ENCODE data around the gene MTSS2.

The MTSS2 gene

GRCh38 chr16:70712942-70713341 is 27.1 kb upstream of the MTSS2 start:
- no peaks in the 10 kb centered on the region for H3K36me3 ChIP-seq (ENCODE audit: control insufficient read depth, insufficient read depth, low read length)
- no peaks in the 10 kb centered on the region for H3K79me2 ChIP-seq (ENCODE audit: control insufficient read depth, insufficient read depth, low read length)
- H4K5ac ChIP-seq (ENCODE audit: low read length) = no peak overlapping the region
- no peak overlapping the region for H2BK5ac ChIP-seq (ENCODE audit: low read length)
- no peak overlapping the region for H2AK5ac ChIP-seq (ENCODE audit: low read length)
- no peak overlapping the region for H4K8ac ChIP-seq (ENCODE audit: low read depth, low read length)
- no peak overlapping the region for H3K4me2 ChIP-seq (ENCODE audit: low read length)
- no peak overlapping the region for H3K9ac ChIP-seq (ENCODE audit: low read length)
- no peak overlapping the region for H2BK120ac ChIP-seq (ENCODE audit: low read depth, low read length)
- no peaks in the 10 kb centered on the region for H3K27me3 ChIP-seq (ENCODE audit: insufficient read depth, low read length, poor library complexity)
- no peak overlapping the region for H3K27ac ChIP-seq (ENCODE audit: low read depth, low read length)
- H3K23ac ChIP-seq (ENCODE audit: low read length) = no peak overlapping the region
- no peak overlapping the region for H3K4me3 ChIP-seq (ENCODE audit: low read length)
- WGBS (ENCODE audit: extremely low coverage, insufficient coverage, low lambda C conversion rate) = no CpG with 5 or more reads among the region's 12 CpGs
- peaks cover 4% of the 10 kb centered on the region for H3K4me1 ChIP-seq (ENCODE audit: control insufficient read depth, low read depth, low read length)
- no peaks in the 10 kb centered on the region for H3K79me1 ChIP-seq (ENCODE audit: low read length)
- H2BK15ac ChIP-seq (replicated peaks; ENCODE audit: low read depth) = no peak overlapping the region
- H3K4ac ChIP-seq (ENCODE audit: low read depth, low read length) = no peak overlapping the region
- no peak overlapping the region for H3K18ac ChIP-seq (ENCODE audit: low read length)
- no peak overlapping the region for H3K56ac ChIP-seq (ENCODE audit: low read length)
- no peak for DNase-seq

- H3K4me1 ChIP-seq (ENCODE audit: control insufficient read depth, low read depth, low read length) = peaks cover 4% of the 10 kb centered on the region
Measured at GRCh38 chr16:70712359-70712758, 26.5 kb upstream of the MTSS2 start.

GRCh38 chr16:70711211-70712031 is 25.6 kb upstream of the MTSS2 start:
- Histone ChIP-seq H3K56ac (ENCODE audit: low read length) (no peak overlapping the region), H3K4me1 (ENCODE audit: control insufficient read depth, low read depth, low read length) (peaks cover 4% of the 10 kb centered on the region), H3K27me3 (ENCODE audit: insufficient read depth, low read length, poor library complexity) (no peaks in the 10 kb centered on the region), H3K9ac (ENCODE audit: low read length) (no peak overlapping the region), H2BK15ac (replicated peaks; ENCODE audit: low read depth) (no peak overlapping the region), H3K4me2 (ENCODE audit: low read length) (no peak overlapping the region), H3K23ac (ENCODE audit: low read length) (no peak overlapping the region), H3K36me3 (ENCODE audit: control insufficient read depth, insufficient read depth, low read length) (no peaks in the 10 kb centered on the region), H2BK5ac (ENCODE audit: low read length) (no peak overlapping the region), H3K18ac (ENCODE audit: low read length) (no peak overlapping the region), H3K79me2 (ENCODE audit: control insufficient read depth, insufficient read depth, low read length) (no peaks in the 10 kb centered on the region), H3K4ac (ENCODE audit: low read depth, low read length) (no peak overlapping the region), H2AK5ac (ENCODE audit: low read length) (no peak overlapping the region), H4K8ac (ENCODE audit: low read depth, low read length) (no peak overlapping the region), H3K79me1 (ENCODE audit: low read length) (no peaks in the 10 kb centered on the region), H3K27ac (ENCODE audit: low read depth, low read length) (no peak overlapping the region), H3K4me3 (ENCODE audit: low read length) (no peak overlapping the region), H2BK120ac (ENCODE audit: low read depth, low read length) (no peak overlapping the region), H4K5ac (ENCODE audit: low read length) (no peak overlapping the region)
- DNase-seq = no peak
- no CpG with 5 or more reads among the region's 14 CpGs for WGBS (ENCODE audit: extremely low coverage, insufficient coverage, low lambda C conversion rate)

More at GRCh38 chr16:70712359-70712758, 26.5 kb upstream of the MTSS2 start:
- H4K8ac ChIP-seq (ENCODE audit: low read depth, low read length) = no peak overlapping the region
- no peaks in the 10 kb centered on the region for H3K36me3 ChIP-seq (ENCODE audit: control insufficient read depth, insufficient read depth, low read length)
- H3K23ac ChIP-seq (ENCODE audit: low read length) = no peak overlapping the region
- no peak overlapping the region for H3K27ac ChIP-seq (ENCODE audit: low read depth, low read length)
- no peak for DNase-seq
- no peak overlapping the region for H3K9ac ChIP-seq (ENCODE audit: low read length)
- no peak overlapping the region for H3K4me2 ChIP-seq (ENCODE audit: low read length)
- no peak overlapping the region for H4K5ac ChIP-seq (ENCODE audit: low read length)
- WGBS (ENCODE audit: extremely low coverage, insufficient coverage, low lambda C conversion rate) = no CpG with 5 or more reads among the region's 11 CpGs
- H3K27me3 ChIP-seq (ENCODE audit: insufficient read depth, low read length, poor library complexity) = no peaks in the 10 kb centered on the region
- H3K79me2 ChIP-seq (ENCODE audit: control insufficient read depth, insufficient read depth, low read length) = no peaks in the 10 kb centered on the region
- H3K4me3 ChIP-seq (ENCODE audit: low read length) = no peak overlapping the region
- no peak overlapping the region for H3K4ac ChIP-seq (ENCODE audit: low read depth, low read length)
- no peak overlapping the region for H3K56ac ChIP-seq (ENCODE audit: low read length)
- H2BK15ac ChIP-seq (replicated peaks; ENCODE audit: low read depth) = no peak overlapping the region
- no peak overlapping the region for H2AK5ac ChIP-seq (ENCODE audit: low read length)
- no peak overlapping the region for H2BK120ac ChIP-seq (ENCODE audit: low read depth, low read length)
- H3K79me1 ChIP-seq (ENCODE audit: low read length) = no peaks in the 10 kb centered on the region
- H2BK5ac ChIP-seq (ENCODE audit: low read length) = no peak overlapping the region
- no peak overlapping the region for H3K18ac ChIP-seq (ENCODE audit: low read length)

- Histone ChIP-seq H3K27me3 (ENCODE audit: insufficient read depth, low read length, poor library complexity) (no peaks in the 10 kb centered on the region), H3K79me1 (ENCODE audit: low read length) (no peaks in the 10 kb centered on the region), H4K5ac (ENCODE audit: low read length) (no peak overlapping the region), H3K9ac (ENCODE audit: low read length) (no peak overlapping the region), H2BK5ac (ENCODE audit: low read length) (no peak overlapping the region), H3K18ac (ENCODE audit: low read length) (no peak overlapping the region), H3K4me2 (ENCODE audit: low read length) (no peak overlapping the region), H3K4ac (ENCODE audit: low read depth, low read length) (no peak overlapping the region), H2BK120ac (ENCODE audit: low read depth, low read length) (no peak overlapping the region), H3K79me2 (ENCODE audit: control insufficient read depth, insufficient read depth, low read length) (no peaks in the 10 kb centered on the region), H3K4me1 (ENCODE audit: control insufficient read depth, low read depth, low read length) (peaks cover 4% of the 10 kb centered on the region), H2AK5ac (ENCODE audit: low read length) (no peak overlapping the region), H4K8ac (ENCODE audit: low read depth, low read length) (no peak overlapping the region), H3K56ac (ENCODE audit: low read length) (no peak overlapping the region), H3K36me3 (ENCODE audit: control insufficient read depth, insufficient read depth, low read length) (no peaks in the 10 kb centered on the region), H3K23ac (ENCODE audit: low read length) (no peak overlapping the region), H3K27ac (ENCODE audit: low read depth, low read length) (no peak overlapping the region), H3K4me3 (ENCODE audit: low read length) (no peak overlapping the region), H2BK15ac (replicated peaks; ENCODE audit: low read depth) (no peak overlapping the region)
- no peak for DNase-seq
- WGBS (ENCODE audit: extremely low coverage, insufficient coverage, low lambda C conversion rate) = no CpG with 5 or more reads among the region's 31 CpGs
Measured at GRCh38 chr16:70710422-70711210, 24.8 kb upstream of the MTSS2 start.

- Histone ChIP-seq H4K5ac (ENCODE audit: low read length) (no peak overlapping the region), H3K4me1 (ENCODE audit: control insufficient read depth, low read depth, low read length) (peaks cover 2% of the 10 kb centered on the region), H3K27ac (ENCODE audit: low read depth, low read length) (no peak overlapping the region), H3K4ac (ENCODE audit: low read depth, low read length) (no peak overlapping the region), H2BK5ac (ENCODE audit: low read length) (no peak overlapping the region), H3K79me1 (ENCODE audit: low read length) (no peaks in the 10 kb centered on the region), H3K4me2 (ENCODE audit: low read length) (no peak overlapping the region), H3K79me2 (ENCODE audit: control insufficient read depth, insufficient read depth, low read length) (no peaks in the 10 kb centered on the region), H2BK15ac (replicated peaks; ENCODE audit: low read depth) (no peak overlapping the region), H3K18ac (ENCODE audit: low read length) (no peak overlapping the region), H3K56ac (ENCODE audit: low read length) (no peak overlapping the region), H3K4me3 (ENCODE audit: low read length) (no peak overlapping the region), H2BK120ac (ENCODE audit: low read depth, low read length) (no peak overlapping the region), H3K23ac (ENCODE audit: low read length) (no peak overlapping the region), H3K36me3 (ENCODE audit: control insufficient read depth, insufficient read depth, low read length) (no peaks in the 10 kb centered on the region), H3K9ac (ENCODE audit: low read length) (no peak overlapping the region), H4K8ac (ENCODE audit: low read depth, low read length) (no peak overlapping the region), H2AK5ac (ENCODE audit: low read length) (no peak overlapping the region), H3K27me3 (ENCODE audit: insufficient read depth, low read length, poor library complexity) (no peaks in the 10 kb centered on the region)
- no peak for DNase-seq
- no CpG with 5 or more reads among the region's 7 CpGs for WGBS (ENCODE audit: extremely low coverage, insufficient coverage, low lambda C conversion rate)
Measured at GRCh38 chr16:70709942-70710341, 24.1 kb upstream of the MTSS2 start.

Measured in mesendoderm (in vitro differentiated cells).